Astrocyte of the cerebellum (primary cell): ENCODE results near the gene CHRNA1.

Experiments
- DNase-seq: peaks from one replicate; pipeline ENCODE4 v3.0.0-alpha.2; 2011; ENCODE audit warnings: low read depth
- H3K4me3 ChIP-seq: 2 replicates; pipeline ENCODE4 v1.5.1; 2011; ENCODE audit warnings: mild to moderate bottlenecking, low read depth, low read length, moderate library complexity
- in situ Hi-C: cut with HindIII; loops from 2 replicates; pipeline ENCODE4 v1.10.0; 2017; ENCODE audit warnings: low sequenced_read_pairs
- TF ChIP-seq, protein P1 (sequence below): IDR thresholded peaks from 2 replicates; pipeline ENCODE4 v1.5.1; 2012; ENCODE audit warnings: low read length, low read depth, moderate library complexity, mild to moderate bottlenecking; ENCODE audit errors: missing control alignments

CHRNA1 gene

GRCh38 chr2:174773215-174773614 lies 8.9 kb upstream of the CHRNA1 start:
- TF ChIP-seq, protein P1, sequence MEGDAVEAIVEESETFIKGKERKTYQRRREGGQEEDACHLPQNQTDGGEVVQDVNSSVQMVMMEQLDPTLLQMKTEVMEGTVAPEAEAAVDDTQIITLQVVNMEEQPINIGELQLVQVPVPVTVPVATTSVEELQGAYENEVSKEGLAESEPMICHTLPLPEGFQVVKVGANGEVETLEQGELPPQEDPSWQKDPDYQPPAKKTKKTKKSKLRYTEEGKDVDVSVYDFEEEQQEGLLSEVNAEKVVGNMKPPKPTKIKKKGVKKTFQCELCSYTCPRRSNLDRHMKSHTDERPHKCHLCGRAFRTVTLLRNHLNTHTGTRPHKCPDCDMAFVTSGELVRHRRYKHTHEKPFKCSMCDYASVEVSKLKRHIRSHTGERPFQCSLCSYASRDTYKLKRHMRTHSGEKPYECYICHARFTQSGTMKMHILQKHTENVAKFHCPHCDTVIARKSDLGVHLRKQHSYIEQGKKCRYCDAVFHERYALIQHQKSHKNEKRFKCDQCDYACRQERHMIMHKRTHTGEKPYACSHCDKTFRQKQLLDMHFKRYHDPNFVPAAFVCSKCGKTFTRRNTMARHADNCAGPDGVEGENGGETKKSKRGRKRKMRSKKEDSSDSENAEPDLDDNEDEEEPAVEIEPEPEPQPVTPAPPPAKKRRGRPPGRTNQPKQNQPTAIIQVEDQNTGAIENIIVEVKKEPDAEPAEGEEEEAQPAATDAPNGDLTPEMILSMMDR, result no peak
- no peak overlapping the region for H3K4me3 ChIP-seq
- in situ Hi-C loops, result loop anchor here (5.0 kb wide), 1 partner anchor 209 kb away; no protein-coding TSS in a partner anchor
- no peak for DNase-seq

DNA sequence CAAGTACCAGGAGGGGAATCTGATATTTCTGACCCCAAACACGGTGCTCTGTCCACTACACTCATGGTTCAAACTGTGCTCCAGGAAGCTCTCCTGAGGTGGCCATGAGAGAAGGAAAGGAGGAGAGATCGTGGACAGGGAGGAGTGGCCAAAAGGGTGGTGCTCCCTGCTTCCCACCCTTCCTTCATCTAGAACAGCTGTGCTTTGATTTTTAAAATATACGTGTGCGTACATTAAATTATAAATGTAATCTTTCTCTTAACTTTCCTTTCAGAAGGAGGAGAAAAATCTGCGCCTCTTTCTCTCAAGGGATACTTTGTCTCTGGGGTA lies 8.2 kb upstream of the CHRNA1 start:
- H3K4me3 ChIP-seq, result no peak overlapping the region
- in situ Hi-C loops, result loop anchor here (5.0 kb wide), 1 partner anchor 210 kb away; no protein-coding TSS in a partner anchor
- no peak for DNase-seq
- TF ChIP-seq, protein P1, result no peak

- no peak overlapping the region for H3K4me3 ChIP-seq
- TF ChIP-seq, protein P1, result peak; percentile 91
- peak; percentile 63 for DNase-seq
- in situ Hi-C loops, result loop anchor here (5.0 kb wide), 1 partner anchor 210 kb away; no protein-coding TSS in a partner anchor
Measured at GRCh38 chr2:174771631-174772471, 7.6 kb upstream of the CHRNA1 start.

GRCh38 chr2:174771136-174771535 lies 6.9 kb upstream of the CHRNA1 start:
- no peak for DNase-seq
- no peak overlapping the region for H3K4me3 ChIP-seq
- TF ChIP-seq, protein P1, result no peak
- in situ Hi-C loops, result loop anchor here (5.0 kb wide), 1 partner anchor 211 kb away; no protein-coding TSS in a partner anchor

DNA sequence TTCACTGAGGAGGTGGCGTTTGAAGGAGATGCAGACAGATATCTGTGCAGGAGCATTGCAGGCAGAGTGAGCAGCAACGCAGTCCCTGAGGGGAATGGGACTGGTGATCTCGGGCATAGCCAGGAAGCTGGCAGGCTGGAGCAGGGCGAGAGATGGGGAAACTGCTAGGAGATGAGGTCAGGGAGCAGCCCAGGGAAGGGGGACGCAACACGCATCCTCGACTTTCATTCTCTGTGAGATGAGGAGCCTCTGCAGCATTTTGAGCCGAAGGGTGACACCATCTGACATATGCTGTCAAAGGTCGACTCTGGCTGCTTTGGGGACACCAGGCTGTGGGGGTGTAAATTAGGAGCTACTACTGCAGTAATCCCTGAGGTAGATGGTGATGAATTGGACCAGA lies 4.3 kb upstream of the CHRNA1 start:
- TF ChIP-seq, protein P1, result no peak
- no peak for DNase-seq
- in situ Hi-C loops, result no loop called here
- no peak overlapping the region for H3K4me3 ChIP-seq

GRCh38 chr2:174766271-174766670 lies 2.0 kb upstream of the CHRNA1 start:
- no peak for DNase-seq
- TF ChIP-seq, protein P1, result no peak
- in situ Hi-C loops, result no loop called here
- H3K4me3 ChIP-seq, result no peak overlapping the region
